Activated CD8-positive, alpha-beta memory T cell treated with anti-CD3 and anti-CD28 coated beads, Interleukin-2, amount 50 U/mL, for 1 hour (primary cell): ENCODE measurements around the gene DHH.

Experiments
- DNase-seq: peaks from one replicate; pipeline ENCODE4 v3.0.0-alpha.2; 2020; ENCODE audit errors: extremely low read depth

The DHH gene

GRCh38 chr12:49050507-49051372 is 43.9 kb downstream of the DHH start:
- DNase-seq: no peak

- DNase-seq: no peak
Measured at GRCh38 chr12:49049566-49050224, 44.9 kb downstream of the DHH start.

- DNase-seq: no peak
Measured at GRCh38 chr12:49048953-49049352, 45.6 kb downstream of the DHH start.

GRCh38 chr12:49046129-49046895 is 48.3 kb downstream of the DHH start:
- DNase-seq: no peak

GRCh38 chr12:49044660-49045059 is 49.9 kb downstream of the DHH start:
- no peak for DNase-seq

GRCh38 chr12:49043856-49044258 is 50.7 kb downstream of the DHH start:
- DNase-seq: peak; percentile 71

GRCh38 chr12:49043241-49043640 is 51.4 kb downstream of the DHH start:
- no peak for DNase-seq

- DNase-seq: no peak
Measured at GRCh38 chr12:49041881-49042484, 52.6 kb downstream of the DHH start.

GRCh38 chr12:49041036-49041880 is 53.3 kb downstream of the DHH start:
- no peak for DNase-seq

- no peak for DNase-seq
Measured at GRCh38 chr12:49040364-49040855, 54.2 kb downstream of the DHH start.

- no peak for DNase-seq
Measured at GRCh38 chr12:49039421-49040363, 54.9 kb downstream of the DHH start.

GRCh38 chr12:49038291-49038955 is 56.2 kb downstream of the DHH start:
- DNase-seq: no peak

GRCh38 chr12:49037947-49038237 is 56.7 kb downstream of the DHH start:
- no peak for DNase-seq

GRCh38 chr12:49037111-49037946 is 57.3 kb downstream of the DHH start:
- no peak for DNase-seq
